NK-92 treated with Interleukin-12 subunit alpha and Interleukin-12 subunit beta, amount 100 ng/mL, for 24 hours (cell line): ENCODE data around the gene SEC14L1.
"Not testable (repeated sequence)": the region's sequence is repeated elsewhere in the genome, so short reads cannot be mapped to it uniquely, and the experiment has no call there.

ENCODE experiments used
- DNase-seq: peaks from one replicate; lab custom pipeline; 2025; lab: John Stamatoyannopoulos, UW

The SEC14L1 gene

DNA sequence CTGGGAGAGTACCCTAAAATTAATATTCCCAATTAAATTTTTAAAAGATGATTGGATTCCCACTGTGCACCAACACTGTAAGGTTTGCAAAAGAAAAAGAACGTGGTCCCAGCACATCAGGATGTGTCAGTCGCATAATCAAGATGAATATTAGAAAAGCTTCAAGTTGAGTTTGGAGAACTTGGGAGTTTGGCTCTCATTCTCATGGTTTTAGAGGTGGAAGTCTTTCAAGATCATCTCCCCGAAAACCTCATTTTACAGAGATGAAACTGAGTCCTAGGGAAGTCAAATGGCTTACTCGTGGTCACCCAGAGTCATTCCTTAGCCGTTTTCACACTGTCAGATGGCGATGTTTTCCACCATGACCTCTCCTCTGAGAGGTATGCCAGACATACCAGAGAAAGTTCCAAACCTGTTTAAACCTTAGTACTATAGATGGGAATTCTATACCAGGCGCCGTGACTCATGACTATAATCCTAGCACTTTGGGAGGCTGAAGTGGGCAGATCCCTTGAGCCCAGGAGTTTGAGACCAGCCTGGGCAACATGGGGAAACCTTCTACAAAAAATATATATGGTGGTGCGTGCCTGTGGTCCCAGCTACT lies 1.2 kb downstream of the SEC14L1 start:
- DNase-seq: no peak

DNA sequence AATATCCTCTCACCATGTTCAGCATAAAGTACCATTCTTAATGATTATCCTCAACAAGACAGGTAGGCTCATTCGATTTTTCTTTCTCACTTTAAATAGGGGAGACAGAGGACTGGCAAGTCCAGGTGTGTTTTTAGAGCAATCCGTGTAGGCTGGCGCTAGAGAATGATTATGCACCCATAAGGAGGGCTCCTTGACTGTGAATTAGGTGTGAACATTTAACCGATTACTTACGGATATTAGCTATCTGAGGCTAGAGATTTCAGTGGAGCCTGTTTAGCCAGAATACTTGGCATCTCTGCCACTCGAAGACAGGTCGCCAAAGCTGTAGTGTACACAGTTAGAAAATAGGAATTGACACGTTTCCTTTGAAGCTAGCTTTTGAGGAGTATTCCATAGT lies 1.9 kb downstream of the SEC14L1 start:
- no peak for DNase-seq

DNA sequence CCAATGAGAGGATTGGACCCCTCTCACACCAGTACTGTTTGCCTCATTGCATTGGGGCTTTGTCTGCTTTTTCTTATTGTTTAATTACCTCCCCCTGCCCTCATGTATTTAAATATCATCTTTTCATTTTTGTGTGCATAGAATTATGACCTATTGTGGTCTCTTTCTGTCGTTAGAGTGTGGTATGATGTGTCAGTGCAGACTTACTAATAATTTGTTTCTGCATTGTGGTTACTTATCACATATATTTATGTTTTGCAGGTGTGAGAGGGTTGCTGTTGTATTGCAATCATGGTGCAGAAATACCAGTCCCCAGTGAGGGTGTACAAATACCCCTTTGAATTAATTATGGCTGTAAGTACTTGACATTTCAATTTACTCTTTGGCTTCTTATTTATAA lies 2.5 kb downstream of the SEC14L1 start:
- DNase-seq: no peak

DNA sequence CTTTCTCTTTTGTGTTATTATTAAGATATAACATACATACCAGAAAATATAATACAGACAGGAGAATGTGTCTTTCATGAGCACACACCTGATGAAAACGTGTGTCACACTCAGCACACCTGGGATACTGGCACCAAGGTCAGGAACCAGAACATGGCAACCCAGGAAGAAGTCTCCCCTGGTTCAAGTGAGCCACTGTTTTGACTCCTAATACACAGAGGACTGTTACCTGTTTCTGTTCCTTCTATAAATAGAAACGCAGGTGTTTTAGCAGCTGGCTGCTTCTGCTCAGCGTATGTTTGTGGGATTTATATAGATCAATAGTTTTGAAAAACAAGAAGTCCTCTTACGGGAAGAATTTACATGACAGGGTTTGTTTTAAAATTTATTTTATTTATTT lies 3.5 kb downstream of the SEC14L1 start:
- DNase-seq: no peak

DNA sequence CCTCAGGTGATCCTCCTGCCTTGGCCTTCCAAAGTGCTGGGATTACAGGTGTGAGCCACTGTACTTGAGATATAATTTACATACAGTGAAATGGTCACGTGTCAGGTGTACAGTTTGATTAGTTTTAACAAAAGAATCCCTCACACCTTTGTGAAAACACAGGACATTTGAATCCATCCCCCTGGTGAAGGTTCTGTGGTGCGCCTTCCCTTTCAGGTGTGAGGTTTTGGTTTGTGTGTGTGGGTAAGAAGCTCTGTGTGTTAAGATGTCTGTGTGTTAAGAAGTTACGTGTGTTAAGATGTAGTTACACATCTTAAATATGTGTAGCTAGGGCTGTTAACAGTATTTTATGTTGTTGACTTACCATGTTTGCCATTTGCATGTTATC lies 4.4 kb downstream of the SEC14L1 start:
- no peak for DNase-seq

DNA sequence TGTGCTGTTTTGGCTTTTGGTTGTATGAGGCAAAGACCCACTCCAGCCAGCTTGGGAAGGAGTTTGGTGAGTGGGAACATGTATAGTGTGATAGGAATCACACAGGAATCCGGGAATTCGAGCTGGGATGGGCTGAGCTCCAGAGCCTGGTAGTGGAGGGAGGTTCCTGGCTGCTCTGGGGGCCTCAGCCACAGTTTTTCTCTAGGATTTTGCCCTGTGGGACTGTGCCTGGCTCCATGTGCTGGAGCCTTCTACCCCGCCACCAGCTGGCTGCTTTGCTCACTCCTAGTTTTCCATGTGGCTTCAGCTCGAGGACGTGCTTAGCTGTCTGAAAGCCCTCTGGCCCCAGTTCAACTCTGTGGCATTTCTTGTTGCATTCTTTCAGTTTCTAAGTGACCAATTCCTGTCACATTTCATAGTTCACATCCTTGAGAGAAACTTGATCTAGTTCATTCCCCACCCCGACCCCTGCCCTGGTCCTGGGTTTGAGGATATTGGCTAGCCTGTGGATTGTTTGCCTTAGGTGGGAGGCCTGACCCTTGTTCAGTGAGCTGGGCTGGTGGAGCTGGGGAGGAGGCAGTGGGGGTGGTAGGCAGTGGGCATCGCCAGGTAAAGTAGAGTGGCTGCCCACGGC lies 5.0 kb downstream of the SEC14L1 start:
- no peak for DNase-seq

DNA sequence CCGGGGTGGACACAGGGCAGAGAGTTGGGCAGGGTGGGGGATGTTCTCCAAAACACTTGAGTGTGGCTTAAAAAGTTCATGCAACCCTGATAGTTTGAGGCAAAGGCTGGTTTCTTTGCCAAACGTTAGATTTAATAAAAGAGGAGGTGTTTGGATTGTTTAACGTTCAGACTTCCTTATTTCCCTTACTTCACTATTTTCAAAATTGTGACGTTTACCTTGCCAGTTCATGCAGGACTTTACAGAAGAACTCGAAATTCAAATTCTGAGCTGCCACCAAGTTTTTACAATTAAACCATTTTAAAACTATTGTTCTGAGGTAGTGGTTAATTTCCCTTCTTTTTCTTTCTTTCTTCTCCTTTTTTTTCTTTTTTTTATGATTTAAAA lies 5.5 kb downstream of the SEC14L1 start:
- DNase-seq: no peak

DNA sequence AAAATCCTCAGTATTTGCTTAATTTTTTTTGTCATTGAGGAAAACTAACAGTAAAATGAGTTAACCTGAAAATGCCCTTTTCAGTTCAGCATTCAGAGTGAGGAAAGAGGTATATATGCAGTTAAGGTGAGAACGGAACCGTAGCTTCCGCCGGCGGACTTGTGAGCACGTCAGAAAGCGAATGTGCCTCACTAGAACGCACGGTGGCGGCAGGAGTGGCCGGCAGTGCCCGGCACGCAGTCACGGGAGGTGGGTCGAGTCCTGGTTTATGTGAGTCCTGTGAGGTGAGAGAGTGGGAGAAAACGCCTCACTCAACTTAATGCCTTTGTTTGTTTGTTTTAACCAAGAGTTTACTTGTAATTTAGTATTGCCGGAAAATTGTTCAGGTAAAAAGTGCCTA lies 6.1 kb downstream of the SEC14L1 start:
- no peak for DNase-seq

DNA sequence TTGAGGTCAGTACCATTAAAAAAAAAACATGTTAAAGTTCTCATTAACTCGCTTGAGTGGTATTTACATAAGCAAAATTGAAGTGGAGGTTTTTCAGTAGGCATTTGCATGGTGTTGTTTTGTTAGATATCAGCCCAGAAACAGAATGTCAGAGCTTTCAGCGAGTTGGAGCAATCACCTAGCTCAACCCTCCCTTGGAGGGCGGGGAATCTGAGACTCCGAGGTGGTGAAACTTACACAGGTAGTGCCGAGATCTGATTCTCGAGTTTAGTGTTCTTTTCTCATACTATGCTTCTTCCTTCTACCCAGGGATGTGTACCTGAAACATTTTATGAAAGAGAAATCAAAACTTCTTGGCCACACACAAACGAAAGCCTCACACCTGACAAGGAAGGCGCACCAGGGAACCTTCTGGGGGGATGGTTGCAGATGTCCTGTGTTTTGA lies 6.6 kb downstream of the SEC14L1 start:
- DNase-seq: no peak

DNA sequence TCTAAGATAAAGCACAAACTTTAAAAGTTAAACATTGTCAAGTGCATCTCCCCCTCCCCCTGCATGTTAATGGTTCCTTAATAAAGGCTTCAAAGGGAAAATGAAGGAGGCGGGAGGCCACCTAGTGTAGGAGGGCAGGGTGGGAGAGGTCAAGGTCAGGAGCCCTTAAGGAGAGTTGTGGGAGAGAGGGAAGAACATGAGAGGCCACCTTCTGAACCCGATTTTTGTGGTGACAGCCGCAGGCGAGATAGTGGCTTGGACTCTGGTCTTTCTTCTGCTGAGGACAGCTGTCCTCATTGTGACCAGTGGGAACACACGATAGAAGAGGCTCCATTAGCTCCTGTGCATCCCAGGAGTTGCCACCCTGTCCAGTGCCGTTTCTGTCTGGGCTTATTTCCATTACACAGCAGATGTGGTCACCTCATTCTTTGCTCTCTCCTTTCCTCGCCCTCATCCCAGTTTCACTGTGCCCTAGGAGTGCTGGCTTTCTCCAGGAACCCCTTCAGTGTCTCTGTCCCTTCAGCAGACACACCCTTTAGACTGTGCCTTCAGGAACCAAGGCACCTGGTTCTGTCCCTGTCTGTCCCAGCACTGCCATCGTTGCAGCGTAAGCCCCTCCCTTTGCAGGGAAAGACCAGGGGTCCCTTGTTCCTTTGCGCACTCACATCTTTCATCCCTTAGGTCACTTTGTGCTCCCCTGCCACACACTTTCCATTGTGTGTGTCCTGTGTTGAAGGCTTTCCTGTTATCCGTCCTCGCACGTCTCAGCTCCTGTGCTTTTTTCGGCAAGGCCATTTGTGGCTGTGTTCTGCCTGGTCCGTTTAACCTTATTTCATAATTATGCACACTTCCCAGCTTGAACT lies 7.5 kb downstream of the SEC14L1 start:
- DNase-seq: no peak

DNA sequence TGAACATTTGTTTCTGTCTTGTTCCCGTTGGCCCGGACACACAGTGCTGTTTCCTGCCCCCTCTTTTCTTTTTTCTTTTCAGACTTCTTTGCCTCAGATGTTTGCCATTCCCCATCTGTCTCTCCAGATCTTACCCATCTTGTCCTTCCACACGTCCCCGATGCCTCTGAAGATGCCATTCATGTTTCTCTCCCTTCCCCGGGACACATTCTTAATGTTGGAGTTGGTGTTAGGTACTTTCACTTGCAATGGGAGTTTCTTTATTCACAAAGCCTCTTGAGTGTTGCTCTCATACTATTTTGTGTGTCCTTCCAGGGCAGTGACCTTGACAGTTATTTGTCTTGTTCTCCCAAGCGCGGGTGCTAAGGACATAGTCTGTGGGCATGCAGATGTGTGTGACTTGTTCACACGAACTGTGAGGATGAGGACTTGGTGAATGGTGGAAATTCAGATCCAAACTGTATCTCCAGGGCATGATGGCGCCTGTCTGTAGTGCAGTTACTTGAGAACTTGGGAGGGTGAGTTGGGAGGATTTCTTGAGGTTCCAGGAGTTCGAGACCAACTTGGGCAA lies 8.3 kb downstream of the SEC14L1 start:
- no peak for DNase-seq

DNA sequence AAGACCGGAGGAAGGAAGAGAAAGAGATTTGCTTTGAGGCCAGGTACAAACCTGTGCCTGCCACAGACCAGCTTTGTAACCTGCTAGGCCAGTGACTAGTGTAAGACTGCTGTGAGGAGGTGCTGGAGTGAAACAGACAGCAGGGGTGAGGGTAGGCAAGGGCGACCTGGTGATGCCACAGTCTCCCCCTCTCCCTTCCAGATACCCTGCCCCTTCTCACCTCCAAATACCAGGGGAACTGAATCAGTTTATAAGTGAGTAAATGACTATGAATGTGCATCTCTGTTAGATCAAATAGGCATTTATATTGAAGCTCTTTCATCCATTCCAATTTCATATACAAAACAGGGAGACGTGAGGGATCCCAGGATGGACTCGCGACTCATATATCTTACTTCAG lies 9.4 kb downstream of the SEC14L1 start:
- DNase-seq: no peak

DNA sequence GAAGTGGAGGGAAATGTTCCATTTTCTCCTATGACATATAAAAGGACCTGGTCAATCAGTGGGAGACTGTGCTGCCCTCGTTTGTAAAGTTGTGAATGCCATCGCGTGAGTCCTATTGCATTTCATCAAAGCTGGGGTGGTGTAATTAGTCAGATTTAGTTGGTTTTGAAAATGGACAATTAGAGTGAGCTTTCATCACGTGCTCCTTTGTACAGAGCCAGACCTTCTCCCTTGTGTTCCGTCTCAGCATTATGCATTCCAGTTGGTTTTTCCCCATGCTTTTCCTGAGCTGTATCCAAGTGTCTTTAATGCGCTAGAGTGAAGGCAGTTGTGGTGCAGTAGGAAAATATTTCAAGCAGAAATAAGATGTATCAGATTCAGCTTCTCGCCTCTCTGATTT lies 10.4 kb downstream of the SEC14L1 start:
- DNase-seq: no peak

DNA sequence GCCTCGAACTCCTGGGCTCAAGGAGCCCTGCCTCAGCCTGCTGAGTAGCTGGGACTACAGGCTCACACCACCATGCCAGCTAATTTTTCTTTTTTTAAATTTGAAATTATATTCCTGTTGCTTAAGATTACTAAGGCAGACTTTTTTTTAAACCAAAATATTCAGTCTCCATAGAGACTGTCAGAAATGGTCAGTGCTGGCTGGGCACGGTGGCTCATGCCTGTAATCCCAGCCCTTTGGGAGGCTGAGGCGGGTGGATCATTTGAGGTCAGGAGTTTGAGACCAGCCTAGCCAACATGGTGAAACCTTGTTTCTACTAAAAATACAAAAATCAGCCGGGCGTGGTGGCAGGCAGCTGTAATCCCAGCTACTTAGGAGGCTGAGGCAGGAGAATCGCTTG lies 11.3 kb downstream of the SEC14L1 start:
- not testable (repeated sequence) for DNase-seq

DNA sequence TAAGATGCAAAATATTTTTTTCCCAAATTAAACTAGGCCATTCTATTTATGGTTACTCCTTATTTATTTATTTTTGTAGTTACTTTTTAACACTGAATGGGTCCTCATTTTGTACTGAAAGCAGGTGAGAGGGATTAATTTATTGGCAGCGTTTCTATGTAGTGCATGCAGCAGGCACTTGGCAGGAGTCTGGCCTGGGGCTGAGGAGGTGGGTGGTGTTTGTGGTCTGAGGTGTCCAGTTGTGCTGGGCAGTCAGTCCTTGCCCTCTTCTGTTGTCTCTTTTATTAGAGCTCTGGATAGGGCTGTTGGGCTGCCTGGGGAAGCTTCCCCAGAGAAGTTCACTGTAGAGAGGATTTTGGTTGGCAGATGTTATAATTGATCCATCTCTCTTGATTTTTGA lies 12.7 kb downstream of the SEC14L1 start:
- DNase-seq: no peak

DNA sequence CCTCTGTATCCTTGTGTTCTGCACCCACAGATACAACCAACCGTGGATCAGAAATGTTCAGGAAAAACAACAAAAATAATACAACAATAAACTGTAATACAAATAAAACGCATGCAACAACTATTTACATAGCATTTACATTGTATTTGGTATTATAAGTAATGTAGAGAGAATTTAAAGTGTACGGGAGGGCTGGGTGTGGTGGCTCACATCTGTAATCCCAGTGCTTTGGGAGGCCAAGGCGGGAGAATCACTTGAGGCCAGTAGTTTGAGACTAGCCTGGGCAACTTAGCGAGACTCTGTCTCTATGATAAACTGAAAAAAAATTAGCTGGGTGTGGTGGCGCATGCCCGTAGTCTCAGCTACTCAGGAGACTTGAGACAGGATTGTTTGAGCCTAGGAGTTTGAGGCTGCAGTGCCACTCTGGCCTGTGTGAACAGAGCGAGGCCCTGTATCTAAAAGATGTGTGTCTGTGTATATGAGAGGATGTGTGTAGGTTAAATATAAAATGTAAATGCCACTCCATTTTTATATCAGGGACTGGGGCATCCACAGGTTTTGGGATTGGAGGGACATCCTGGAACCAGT lies 13.3 kb downstream of the SEC14L1 start:
- no peak for DNase-seq

DNA sequence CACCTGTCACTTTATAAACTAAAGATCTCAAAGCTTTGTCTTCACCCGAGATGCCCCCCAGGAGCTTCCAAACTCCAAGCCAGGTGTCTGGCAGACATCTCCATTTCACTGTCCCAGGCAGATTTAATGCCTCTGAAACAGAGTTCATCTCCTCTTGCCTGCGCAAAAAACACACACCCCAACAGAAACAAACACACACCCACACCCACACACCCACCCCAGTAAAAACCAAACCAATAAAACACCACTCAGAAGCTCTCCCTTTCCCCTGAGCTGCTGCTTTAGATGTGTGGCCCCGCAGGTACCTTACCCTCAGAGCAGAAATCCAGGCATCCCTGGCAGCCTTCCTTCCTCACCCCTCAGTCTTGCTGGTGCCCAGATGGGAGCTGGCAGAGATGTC lies 14.4 kb downstream of the SEC14L1 start:
- no peak for DNase-seq

DNA sequence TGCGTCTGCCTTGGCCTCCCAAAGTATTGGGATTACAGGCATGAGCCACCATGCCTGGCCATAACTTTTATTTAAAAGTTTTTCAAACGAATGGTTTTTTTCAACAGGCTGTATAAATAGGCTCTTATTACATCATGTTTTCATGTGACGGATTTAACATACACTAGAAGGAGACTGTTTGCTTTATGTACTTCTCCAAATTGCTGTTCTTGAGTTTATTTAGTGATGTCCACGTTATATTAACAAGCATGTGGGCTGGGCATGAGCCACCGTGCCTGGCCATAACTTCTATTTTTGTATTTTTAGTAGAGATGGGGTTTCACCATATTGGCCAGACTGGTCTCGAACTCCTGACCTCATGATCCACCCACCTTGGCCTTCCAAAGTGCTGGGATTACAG lies 17.0 kb downstream of the SEC14L1 start:
- not testable (repeated sequence) for DNase-seq

DNA sequence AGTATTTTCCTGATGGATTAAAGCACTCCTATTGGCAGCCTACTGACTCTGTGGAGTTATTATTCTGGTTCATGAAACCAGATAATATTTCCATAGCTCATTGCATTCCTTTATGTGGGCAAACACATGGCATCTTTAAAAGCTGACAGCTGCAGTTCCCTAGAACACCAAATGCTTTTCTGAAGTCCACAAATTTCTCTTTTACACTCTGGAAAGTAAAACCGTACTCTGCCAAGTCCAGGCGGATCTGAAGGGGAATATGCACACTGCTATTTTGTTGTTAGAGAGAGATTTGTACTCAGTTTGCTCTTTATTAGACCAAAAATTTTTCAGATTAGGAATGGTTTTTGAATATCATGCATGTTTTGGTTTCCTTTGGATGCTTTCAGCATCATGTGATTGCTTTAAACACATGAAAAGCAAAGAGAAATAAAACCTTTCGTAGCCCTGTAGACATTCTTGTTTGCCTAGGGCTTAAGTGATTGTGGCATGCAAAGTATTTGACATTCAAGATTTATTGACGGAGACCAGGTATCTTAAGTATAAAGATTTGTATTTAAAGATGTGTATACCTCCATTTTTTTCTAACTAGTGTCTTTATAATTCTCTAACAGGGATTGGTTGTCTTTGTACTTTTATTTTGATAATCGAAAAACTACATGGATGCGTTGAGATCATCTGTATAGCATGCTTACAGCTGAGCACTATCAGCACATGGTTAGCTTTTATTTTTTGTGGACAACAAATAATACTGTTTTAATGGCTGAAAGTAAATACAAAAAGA lies 19.5 kb downstream of the SEC14L1 start:
- DNase-seq: no peak

DNA sequence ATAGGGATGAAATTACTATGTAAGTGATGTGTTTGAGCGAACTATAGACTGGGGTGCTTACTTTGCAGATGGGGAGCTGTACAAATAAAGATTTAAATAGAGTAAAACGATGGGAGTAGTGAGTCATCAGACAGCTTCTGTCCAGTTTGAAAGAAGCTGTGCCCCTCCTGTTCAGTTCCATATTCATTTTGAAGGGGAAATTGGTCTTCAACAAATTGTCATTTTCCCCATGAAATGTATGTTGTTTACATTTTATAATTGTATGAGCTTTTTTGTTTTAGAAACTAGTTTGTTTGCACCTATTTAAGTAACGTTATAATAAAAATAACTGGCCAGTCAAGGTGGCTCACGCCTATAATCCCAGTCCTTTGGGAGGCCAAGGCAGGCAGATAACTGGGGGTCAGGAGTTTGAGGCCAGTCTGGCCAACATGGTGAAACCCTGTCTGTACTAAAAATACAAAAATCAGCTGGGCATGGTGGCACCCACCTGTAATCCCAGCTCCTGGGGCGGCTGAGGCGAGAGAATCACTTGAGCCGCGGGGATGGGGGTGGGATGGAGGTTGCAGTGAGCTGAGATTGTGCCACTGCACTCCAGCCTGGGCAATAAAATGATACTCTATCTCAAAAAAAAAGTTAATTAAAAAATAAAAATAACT lies 20.2 kb downstream of the SEC14L1 start:
- DNase-seq: no peak

DNA sequence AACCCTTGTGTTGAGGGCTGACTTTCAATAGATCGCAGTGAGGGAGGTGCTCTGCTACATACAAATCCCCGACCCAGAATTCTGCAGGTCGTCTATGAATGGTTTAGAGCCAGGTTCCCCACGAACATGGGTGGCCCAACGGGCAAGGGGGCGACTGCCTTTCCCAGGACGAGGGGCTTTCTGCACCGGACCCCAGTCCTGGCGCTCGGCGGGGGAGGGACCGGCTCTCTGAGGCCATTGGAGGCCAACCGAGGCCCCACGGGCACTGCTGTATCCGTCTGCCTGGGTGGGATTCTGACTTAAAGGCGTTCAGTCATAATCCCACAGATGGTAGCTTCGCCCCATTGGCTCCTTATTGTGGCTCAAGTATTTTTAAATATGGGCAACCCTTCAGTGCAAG lies 21.2 kb downstream of the SEC14L1 start:
- DNase-seq: no peak
